ENCODE data around the gene HAGH.

GRCh38 chr16:1767116-1767994 lies 59.3 kb downstream of the HAGH start:
- TF ChIP-seq CTCF (IDR thresholded peaks at IDR 0.05) (no peak), POLR2A (IDR thresholded peaks at IDR 0.05) (no peak)
